HEK293T (cell line): ENCODE results near the gene FER.

Source experiments
- FOXK2 ChIP-seq: fragments of 450-650 bp; IDR thresholded peaks from 2 replicates; pipeline ENCODE4 v1.6.1; 2016; ENCODE audit warnings: mild to moderate bottlenecking
- PKNOX1 ChIP-seq: fragments of 450-650 bp; IDR thresholded peaks from 2 replicates; pipeline ENCODE4 v1.6.1; 2016
- SUZ12 ChIP-seq: fragments of 450-650 bp; IDR thresholded peaks from 2 replicates; pipeline ENCODE4 v1.6.1; 2016; ENCODE audit warnings: mild to moderate bottlenecking

DNA sequence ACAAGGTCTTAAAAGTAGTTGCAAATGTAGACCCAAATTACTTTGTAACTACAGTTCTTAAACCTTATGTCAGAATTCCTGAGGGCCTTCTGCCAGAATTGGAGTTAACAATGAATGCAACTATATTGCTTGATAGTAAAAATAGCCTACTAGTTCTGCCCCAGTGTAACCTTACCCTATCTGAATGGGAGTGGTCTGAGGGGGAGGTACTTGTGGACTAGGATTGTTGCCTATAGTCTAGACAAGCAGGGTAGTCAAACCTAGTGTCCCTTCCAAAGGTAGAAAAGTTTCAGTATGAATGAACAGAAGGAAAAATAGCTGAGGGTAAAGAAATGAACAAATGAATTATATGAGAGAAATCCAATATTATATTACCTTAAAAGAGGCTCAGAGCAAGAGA, 419.9 kb downstream of the FER start:
- TF ChIP-seq FOXK2 (no peak), PKNOX1 (no peak), SUZ12 (no peak)
